Psoas muscle (tissue), 8 donors: ENCODE data around the gene CAPN2. TPM values are rescaled to one million over a fixed set of nuclear protein-coding genes. Genes with fewer than 3 reads are reported as not detected.

ENCODE experiments used
- ATAC-seq, 4 donors: fragments of 200-7000 bp; cut with Tn5 transposase; one replicate each; pipeline ENCODE4 v1.9.1; 2020; ENCODE audit warnings: moderate library complexity in 3 of 4, mild to moderate bottlenecking in 2 of 4
- DNase-seq, 2 donors: peaks; one replicate each; pipeline ENCODE4 v3.0.0-alpha.2; 2020
- H3K27ac ChIP-seq: fragments of 200-600 bp; one replicate; pipeline ENCODE4 v1.8.0; 2022
- H3K27me3 ChIP-seq, 3 donors: fragments of 200-600 bp in 1 of 3; one replicate each; pipeline versions ENCODE4 v1.6.1 to v1.8.0; 2013 to 2022; ENCODE audit warnings: low read length in 2 of 3, mild to moderate bottlenecking in 2 of 3, moderate library complexity in 1 of 3; ENCODE audit not compliant: insufficient read depth in 3 of 3
- H3K36me3 ChIP-seq, 2 donors: fragments of 200-600 bp in 1 of 2; one replicate each; pipeline versions ENCODE4 v1.6.1 to v1.8.0; 2013 to 2022; ENCODE audit warnings: low read depth in 1 of 2, mild to moderate bottlenecking in 1 of 2, moderate library complexity in 1 of 2; ENCODE audit not compliant: insufficient read depth in 1 of 2
- H3K4me1 ChIP-seq: fragments of 200-600 bp; one replicate; pipeline ENCODE4 v1.8.0; 2022
- H3K4me3 ChIP-seq: fragments of 200-600 bp; one replicate; pipeline ENCODE4 v1.8.0; 2022; ENCODE audit warnings: mild to moderate bottlenecking
- H3K9me3 ChIP-seq: fragments of 200-600 bp; one replicate; pipeline ENCODE4 v1.8.0; 2022
- WGBS, 3 donors: extraction: QIAGEN DNeasy Blood & Tissue Kit; methylation state at CpG; one replicate each; pipeline versions ENCODE4 v1.1.6 to v1.1.7; 2013; 5-methylcytosine and 5-hydroxymethylcytosine counted together
- intact Hi-C, 2 donors: fragments of 100-400 bp; cut with DNase I; formaldehyde crosslinking; loops; one replicate each; pipeline versions ENCODE4 v1.11.0 to v1.14.2; 2022
- polyA plus RNA-seq, 3 donors: library from polyadenylated mRNA; stranded (reverse); fragments of 200-250 nt; gene quantifications; one replicate each; pipeline ENCODE4 v1.2.3, GENCODE V29; 2013
- total RNA-seq, 4 donors: library from RNA; stranded (reverse); fragmentation: NEBNext Ultra II Directional in 2 of 4; extraction: Animal tissue kit (Norgen Biotek cat#: 25700) in 2 of 4; gene quantifications; one replicate each; pipeline versions ENCODE4 v1.2.1 to v1.2.4, GENCODE V29; 2021 to 2023
- TF ChIP-seq, protein P1 (sequence below): fragments of 200-600 bp; IDR thresholded peaks from one replicate; pipeline ENCODE4 v1.8.0; 2022; ENCODE audit warnings: antibody characterized with exemption
- donor health status: healthy with polysubstance abuse.
- donor health status: DM: no; HTN: no; CAD: no; lungs with moderate emphysema.
- donor health status: Bipolar disorder and iron deficiency.
- donor health status: healthy.
- donor health status: DM: yes; HTN: yes; CAD: no.
- donor health status: DM: no; HTN: no; CAD: no.
- donor health status: DM: no; HTN: no; CAD: no.
- donor health status: DM: yes; HTN: yes; CAD: no.

Gene CAPN2
- total and polyA plus RNA-seq, 7 donors, result 47.6 to 157 (median 105) TPM

- Histone ChIP-seq H3K4me3 (peak overlapping the region; percentile 89), H3K27me3 (no peaks in the 10 kb centered on the region), H3K4me1 (peaks cover 38% of the 10 kb centered on the region), H3K36me3 (peaks cover 7 to 34% of the 10 kb centered on the region in 2 donors), H3K27ac (peak overlapping the region; percentile 96), H3K9me3 (no peaks in the 10 kb centered on the region)
- intact Hi-C loops, result loop anchor here (1.0 to 2.0 kb wide), 2 partner anchors 34 to 130 kb away; partner anchors contain the start of gene TP53BP2 (in 1 of the 2)
- WGBS, 3 donors, result 66 to 79% (median 68%) methylated on average over 9 of the region's 9 CpGs
- DNase-seq (peak in 1 of 2 donors; percentile 36), ATAC-seq (peak; percentile 19 to 64 (median 48))
- TF ChIP-seq, protein P1, sequence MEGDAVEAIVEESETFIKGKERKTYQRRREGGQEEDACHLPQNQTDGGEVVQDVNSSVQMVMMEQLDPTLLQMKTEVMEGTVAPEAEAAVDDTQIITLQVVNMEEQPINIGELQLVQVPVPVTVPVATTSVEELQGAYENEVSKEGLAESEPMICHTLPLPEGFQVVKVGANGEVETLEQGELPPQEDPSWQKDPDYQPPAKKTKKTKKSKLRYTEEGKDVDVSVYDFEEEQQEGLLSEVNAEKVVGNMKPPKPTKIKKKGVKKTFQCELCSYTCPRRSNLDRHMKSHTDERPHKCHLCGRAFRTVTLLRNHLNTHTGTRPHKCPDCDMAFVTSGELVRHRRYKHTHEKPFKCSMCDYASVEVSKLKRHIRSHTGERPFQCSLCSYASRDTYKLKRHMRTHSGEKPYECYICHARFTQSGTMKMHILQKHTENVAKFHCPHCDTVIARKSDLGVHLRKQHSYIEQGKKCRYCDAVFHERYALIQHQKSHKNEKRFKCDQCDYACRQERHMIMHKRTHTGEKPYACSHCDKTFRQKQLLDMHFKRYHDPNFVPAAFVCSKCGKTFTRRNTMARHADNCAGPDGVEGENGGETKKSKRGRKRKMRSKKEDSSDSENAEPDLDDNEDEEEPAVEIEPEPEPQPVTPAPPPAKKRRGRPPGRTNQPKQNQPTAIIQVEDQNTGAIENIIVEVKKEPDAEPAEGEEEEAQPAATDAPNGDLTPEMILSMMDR, result no peak
Observed at GRCh38 chr1:223714849-223715603, 2.7 kb downstream of the CAPN2 start.

DNA sequence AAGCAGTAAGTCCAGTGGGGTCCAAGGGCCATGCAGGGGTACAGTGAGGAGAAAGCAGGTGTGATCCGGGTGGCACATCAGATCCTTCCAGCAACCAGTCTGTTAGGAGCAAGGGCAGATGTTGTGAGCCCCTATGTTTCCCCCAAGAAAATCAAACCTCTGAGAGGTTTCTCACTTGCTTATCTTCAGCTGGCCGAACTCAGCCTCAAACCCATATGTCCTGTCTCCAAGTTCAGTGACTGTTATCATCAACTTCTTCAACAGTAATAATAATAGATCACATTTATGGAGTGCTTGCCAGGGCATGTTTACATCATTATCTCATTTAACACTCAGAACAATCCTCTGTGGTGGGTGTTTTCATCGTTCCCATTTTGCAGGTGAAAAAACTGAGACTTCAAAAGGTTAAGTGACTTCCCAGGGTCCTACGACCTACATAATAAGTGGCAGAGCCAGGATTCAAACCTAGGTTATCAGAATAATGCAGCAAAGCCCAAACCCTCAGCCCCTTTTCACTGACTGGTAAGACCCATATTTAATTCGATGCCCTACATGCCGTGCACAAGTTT is 3.3 kb downstream of the CAPN2 start:
- ATAC-seq (no peak), DNase-seq (no peak)
- intact Hi-C loops, result loop anchor here in 1 of 2 donors (2.0 kb wide), 1 partner anchor 33 kb away; no protein-coding TSS in a partner anchor
- H3K4me1 ChIP-seq, result peaks cover 44% of the 10 kb centered on the region
- H3K27me3 ChIP-seq, result no peaks in the 10 kb centered on the region
- peaks cover 7 to 40% of the 10 kb centered on the region in 2 donors for H3K36me3 ChIP-seq
- peak overlapping the region; percentile 96 for H3K27ac ChIP-seq
- WGBS, 3 donors, result 63 to 84% (median 77%) methylated on average over 6 of the region's 6 CpGs
- TF ChIP-seq, protein P1, result no peak
- H3K9me3 ChIP-seq, result no peaks in the 10 kb centered on the region
- H3K4me3 ChIP-seq, result peak overlapping the region; percentile 33

GRCh38 chr1:223716302-223716862 is 4.0 kb downstream of the CAPN2 start:
- Histone ChIP-seq H3K27me3 (no peaks in the 10 kb centered on the region), H3K4me3 (peak overlapping the region; percentile 33), H3K36me3 (peaks cover 7 to 47% of the 10 kb centered on the region in 2 donors), H3K27ac (peak overlapping the region; percentile 96), H3K9me3 (no peaks in the 10 kb centered on the region), H3K4me1 (peaks cover 51% of the 10 kb centered on the region)
- DNase-seq (no peak), ATAC-seq (no peak)
- intact Hi-C loops, result no loop called here
- WGBS, 3 donors, result 49 to 61% (median 51%) methylated on average over 7 of the region's 7 CpGs
- TF ChIP-seq, protein P1, result no peak

DNA sequence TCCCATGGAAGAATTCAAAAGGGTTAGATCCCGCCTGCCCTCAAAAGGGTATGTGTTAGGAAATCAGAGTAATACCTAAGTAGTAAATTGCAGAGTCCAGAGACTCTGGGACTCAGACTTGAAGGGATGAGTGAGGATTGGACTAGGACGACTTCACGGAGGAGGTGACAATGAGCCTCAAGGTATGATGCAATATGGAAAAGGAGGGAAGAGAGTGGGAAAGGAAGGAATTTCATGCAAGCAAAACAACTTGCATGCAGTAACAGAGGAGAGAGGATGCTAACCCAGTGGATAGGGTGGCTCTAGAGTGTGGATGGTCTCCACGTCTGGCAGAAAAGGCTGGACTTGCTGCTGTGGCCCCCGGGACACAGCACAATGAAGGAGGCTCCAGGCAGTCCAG is 4.8 kb downstream of the CAPN2 start:
- intact Hi-C loops, result no loop called here
- TF ChIP-seq, protein P1, result no peak
- H3K27ac ChIP-seq, result no peak overlapping the region
- peaks cover 7 to 50% of the 10 kb centered on the region in 2 donors for H3K36me3 ChIP-seq
- 91 to 92% (median 91%) methylated on average over 5 of the region's 5 CpGs for WGBS, 3 donors
- no peaks in the 10 kb centered on the region for H3K27me3 ChIP-seq
- no peak overlapping the region for H3K4me3 ChIP-seq
- no peaks in the 10 kb centered on the region for H3K9me3 ChIP-seq
- DNase-seq (no peak), ATAC-seq (no peak)
- peaks cover 52% of the 10 kb centered on the region for H3K4me1 ChIP-seq
